Dendritic cell treated with granulocyte-macrophage colony-stimulating factor and Interleukin-4, amounts not matched to agents 40 ng/mL and 50 ng/mL, for 4 days (primary cell): ENCODE measurements around the gene GPN2.
A peak's percentile ranks its signal among the peaks of the same experiment; 100 is the strongest.
"Not testable (repeated sequence)": the region's sequence is repeated elsewhere in the genome, so short reads cannot be mapped to it uniquely, and the experiment has no call there.

Experiments used
- H3K27ac Mint-ChIP-seq: one replicate; pipeline ENCODE4 v1.8.0; 2022; ENCODE audit warnings: mild to moderate bottlenecking, mixed read lengths
- H3K27me3 Mint-ChIP-seq: one replicate; pipeline ENCODE4 v1.8.0; 2022; ENCODE audit warnings: mild to moderate bottlenecking, mixed read lengths
- H3K36me3 Mint-ChIP-seq: one replicate; pipeline ENCODE4 v1.8.0; 2022; ENCODE audit warnings: low read depth, mixed read lengths
- H3K4me1 Mint-ChIP-seq: one replicate; pipeline ENCODE4 v1.8.0; 2022; ENCODE audit warnings: low read depth, mixed read lengths
- H3K4me3 Mint-ChIP-seq: one replicate; pipeline ENCODE4 v1.8.0; 2022; ENCODE audit warnings: mild to moderate bottlenecking, moderate library complexity, mixed read lengths
- H3K9me3 Mint-ChIP-seq: one replicate; pipeline ENCODE4 v1.8.0; 2022; ENCODE audit warnings: mixed read lengths
- intact Hi-C: fragments of 100-400 bp; cut with micrococcal nuclease; formaldehyde crosslinking; loops from one replicate; pipeline ENCODE4 v1.15.0; 2022

GPN2 gene

DNA sequence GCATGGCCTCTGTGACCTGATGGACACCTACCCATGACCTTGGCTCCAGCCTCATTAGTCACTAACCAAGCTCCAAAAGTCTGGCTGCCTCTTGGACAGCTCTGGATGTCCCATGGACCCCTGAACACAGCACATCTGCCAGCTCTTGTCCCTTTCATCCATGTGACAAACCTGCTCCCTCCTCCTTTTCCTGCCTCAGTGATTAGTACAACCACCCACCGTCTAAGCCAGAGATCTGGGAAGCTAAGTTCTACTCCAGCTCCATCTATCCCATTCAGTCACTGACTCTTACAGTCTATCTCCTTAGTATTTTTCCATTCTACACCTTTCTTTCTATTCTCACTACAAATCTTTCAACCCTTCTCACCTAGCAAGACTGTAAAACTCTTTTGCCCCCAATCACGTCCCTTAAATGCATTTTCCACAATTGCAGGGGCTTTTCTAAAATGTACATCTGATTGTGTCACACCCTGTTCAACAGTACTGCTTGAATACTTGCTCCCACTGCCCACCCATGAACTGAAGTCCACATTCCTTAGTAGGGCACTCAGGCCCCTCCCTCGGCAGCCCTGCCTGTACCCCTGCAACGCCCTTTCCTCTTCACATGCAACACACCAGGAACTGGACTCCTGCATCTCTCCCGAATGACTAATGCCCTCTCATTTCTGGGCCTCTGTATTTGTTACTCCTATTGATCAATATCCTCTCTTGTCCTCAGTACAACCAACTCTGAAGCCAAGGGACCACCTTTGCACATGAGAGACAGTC is 7.2 kb downstream of the GPN2 start:
- Mint-ChIP-seq H3K27ac (no peak overlapping the region), H3K36me3 (peaks cover 94% of the 10 kb centered on the region), H3K9me3 (no peaks in the 10 kb centered on the region), H3K4me3 (no peak overlapping the region), H3K4me1 (peaks cover under 1% of the 10 kb centered on the region), H3K27me3 (no peaks in the 10 kb centered on the region)
- intact Hi-C loops = no loop called here

DNA sequence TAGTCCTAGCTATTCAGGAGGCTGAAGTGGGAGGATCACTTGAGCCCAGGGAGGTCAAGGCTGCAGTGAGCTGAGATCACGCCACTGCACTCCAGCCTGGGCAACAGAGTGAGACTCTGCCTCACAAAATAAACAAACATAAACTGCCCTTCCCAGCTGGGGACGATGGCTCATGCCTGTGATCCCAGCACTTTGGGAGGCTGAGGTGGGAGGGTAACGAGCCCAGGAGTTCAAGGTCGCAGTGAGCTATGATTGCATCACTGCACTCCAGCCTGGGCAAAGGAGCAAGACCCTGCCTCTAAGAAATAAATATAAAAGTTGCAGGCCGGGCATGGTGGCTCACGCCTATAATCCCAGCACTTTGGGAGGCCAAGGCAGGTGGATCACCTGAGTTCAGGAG is 8.5 kb downstream of the GPN2 start:
- H3K27me3 Mint-ChIP-seq, H3K9me3 Mint-ChIP-seq, H3K4me3 Mint-ChIP-seq, H3K27ac Mint-ChIP-seq, H3K4me1 Mint-ChIP-seq, intact Hi-C loops: not testable (repeated sequence)
- peaks cover 92% of the 10 kb centered on the region for H3K36me3 Mint-ChIP-seq

DNA sequence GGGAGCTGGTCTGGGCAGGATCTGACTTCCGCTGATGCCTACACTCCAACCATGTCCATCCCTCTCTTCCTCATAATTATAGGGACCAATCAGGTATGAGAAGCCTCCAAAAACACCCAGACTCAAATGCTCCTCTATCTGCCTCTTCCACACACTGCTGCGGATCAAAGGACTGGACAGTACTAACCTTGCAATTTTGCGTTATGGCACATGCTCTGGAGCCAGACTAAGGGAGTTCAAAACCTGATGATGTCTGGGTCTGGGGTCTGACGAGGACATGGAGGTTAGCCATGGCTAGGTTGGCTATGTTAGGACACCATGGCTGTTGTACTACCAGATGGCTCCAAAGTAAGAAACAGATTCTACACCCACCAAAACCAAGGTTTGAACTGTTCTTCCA is 10.3 kb downstream of the GPN2 start:
- H3K27ac Mint-ChIP-seq = no peak overlapping the region
- peaks cover 88% of the 10 kb centered on the region for H3K36me3 Mint-ChIP-seq
- intact Hi-C loops = loop anchor here (5.0 kb wide), 1 partner anchor 67 kb away; no protein-coding TSS in a partner anchor
- no peaks in the 10 kb centered on the region for H3K27me3 Mint-ChIP-seq
- H3K4me3 Mint-ChIP-seq = no peak overlapping the region
- H3K4me1 Mint-ChIP-seq = no peaks in the 10 kb centered on the region
- no peaks in the 10 kb centered on the region for H3K9me3 Mint-ChIP-seq

DNA sequence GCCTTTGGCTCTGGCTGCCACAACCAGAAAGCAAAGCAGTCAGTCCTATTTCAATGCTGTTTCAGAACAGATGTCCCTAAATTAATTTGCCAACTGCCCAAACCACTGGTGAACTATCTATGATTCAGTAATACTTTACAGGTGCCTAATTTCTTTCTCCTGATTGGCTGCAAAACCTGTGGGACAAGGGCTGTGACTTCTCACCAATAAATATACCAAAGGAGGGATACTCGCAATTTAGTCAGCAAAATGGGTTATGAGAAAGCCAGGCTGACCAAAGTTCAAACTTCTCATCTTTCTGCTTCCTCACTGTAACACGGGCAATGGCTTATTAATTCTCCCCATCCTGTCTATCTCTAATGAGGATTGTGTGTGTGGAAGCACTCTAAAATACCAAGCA is 12.8 kb downstream of the GPN2 start:
- Mint-ChIP-seq H3K36me3 (peaks cover 63% of the 10 kb centered on the region), H3K4me3 (no peak overlapping the region), H3K27me3 (no peaks in the 10 kb centered on the region), H3K4me1 (no peaks in the 10 kb centered on the region), H3K27ac (no peak overlapping the region), H3K9me3 (no peaks in the 10 kb centered on the region)
- intact Hi-C loops = loop anchor here (5.0 kb wide), 1 partner anchor 65 kb away; no protein-coding TSS in a partner anchor

DNA sequence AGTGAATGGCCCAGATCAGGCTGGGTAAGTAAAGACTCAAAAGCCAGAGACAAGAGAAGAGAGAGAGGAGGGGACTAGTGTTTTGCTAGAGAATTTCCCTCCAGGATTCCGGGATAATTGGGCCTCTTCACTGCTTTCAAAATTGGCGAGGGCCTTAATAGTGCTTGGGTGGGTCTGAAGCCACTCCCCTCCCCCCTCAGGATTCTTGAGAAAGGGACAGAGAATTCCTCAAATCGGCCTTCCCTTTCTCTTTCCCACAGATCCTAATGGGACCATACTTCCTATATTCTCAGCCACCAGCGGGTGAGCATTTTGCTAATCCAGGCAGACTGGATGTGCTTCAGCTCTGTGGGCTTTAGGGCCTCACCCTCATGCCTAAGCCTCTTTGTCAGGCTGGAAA is 15.2 kb downstream of the GPN2 start:
- H3K27ac Mint-ChIP-seq = no peak overlapping the region
- intact Hi-C loops = loop anchor here (5.0 kb wide), 1 partner anchor 63 kb away; no protein-coding TSS in a partner anchor

DNA sequence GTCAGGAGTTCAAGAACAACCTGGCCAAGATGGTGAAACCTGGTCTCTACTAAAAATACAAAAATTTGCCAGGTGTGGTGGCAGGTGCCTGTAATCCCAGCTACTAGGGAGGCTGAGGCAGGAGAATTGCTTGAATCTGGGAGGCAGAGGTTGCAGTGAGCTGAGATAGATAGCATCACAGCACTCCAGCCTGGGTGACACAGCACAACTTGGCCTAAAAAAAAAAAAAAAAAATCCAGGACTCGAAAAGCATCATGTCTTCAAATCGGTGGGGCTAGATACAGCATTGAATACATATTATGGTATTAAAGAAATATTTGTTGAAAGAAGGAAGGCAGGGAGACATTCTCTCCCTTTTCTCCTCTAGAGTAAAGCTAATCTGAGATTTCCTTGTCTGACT is 17.0 kb downstream of the GPN2 start:
- not testable (repeated sequence) for H3K27ac Mint-ChIP-seq
- peaks cover 25% of the 10 kb centered on the region for H3K36me3 Mint-ChIP-seq

More for the DNA sequence above, 15.2 kb downstream of the GPN2 start:
- H3K36me3 Mint-ChIP-seq = peaks cover 40% of the 10 kb centered on the region
- H3K4me3 Mint-ChIP-seq = no peak overlapping the region
- H3K9me3 Mint-ChIP-seq = no peaks in the 10 kb centered on the region
- H3K27me3 Mint-ChIP-seq = no peaks in the 10 kb centered on the region
- no peaks in the 10 kb centered on the region for H3K4me1 Mint-ChIP-seq

DNA sequence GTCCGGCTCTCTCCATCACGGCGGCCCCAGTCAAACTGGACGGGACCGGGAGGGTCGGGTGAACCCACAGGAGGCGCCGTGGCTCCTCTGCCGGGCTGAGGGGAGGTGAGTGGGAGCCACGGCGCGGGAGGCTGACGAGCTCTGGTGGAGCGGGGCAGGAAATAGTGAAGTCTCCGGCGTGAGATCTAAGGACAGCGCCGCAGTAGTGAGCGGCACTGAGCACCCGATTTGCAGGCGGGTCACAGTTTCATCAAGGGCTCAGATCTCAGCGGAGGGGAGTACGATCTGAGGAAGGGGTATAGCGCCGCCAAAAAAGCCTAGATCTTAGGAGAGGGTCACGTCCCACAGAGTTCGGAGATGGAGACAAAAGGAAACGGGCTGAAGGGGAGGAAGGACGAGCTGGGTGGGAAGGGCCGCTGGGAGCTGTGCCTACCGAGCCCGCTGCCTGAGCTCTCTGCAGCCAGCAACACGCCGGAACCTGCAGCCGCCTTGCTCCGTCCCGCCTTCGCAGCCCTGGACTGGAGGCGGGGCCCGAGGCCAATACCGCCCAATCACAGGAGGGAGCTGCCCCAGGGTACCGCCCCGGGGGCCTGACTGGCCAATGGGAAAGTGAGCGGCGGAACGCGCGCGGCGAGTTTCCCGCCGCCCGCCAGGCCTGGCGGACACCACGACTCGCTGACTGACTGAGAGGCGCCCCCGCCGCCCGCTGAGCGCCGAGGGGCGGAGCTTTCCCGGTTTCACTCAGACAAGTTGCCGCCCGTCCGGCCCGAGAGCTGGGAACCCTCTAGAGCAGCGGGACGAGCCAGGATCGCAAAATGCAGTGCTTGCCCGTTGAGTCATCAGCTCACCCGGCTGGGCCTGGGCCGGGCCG is 25.2 kb downstream of the GPN2 start:
- intact Hi-C loops = no loop called here
- H3K9me3 Mint-ChIP-seq = no peaks in the 10 kb centered on the region
- H3K27me3 Mint-ChIP-seq = peaks cover 13% of the 10 kb centered on the region
- peak overlapping the region; percentile 85 for H3K27ac Mint-ChIP-seq
- H3K36me3 Mint-ChIP-seq = peaks cover 6% of the 10 kb centered on the region
- H3K4me1 Mint-ChIP-seq = peaks cover 24% of the 10 kb centered on the region
- peak overlapping the region; percentile 94 for H3K4me3 Mint-ChIP-seq

More for the DNA sequence above, 17.0 kb downstream of the GPN2 start:
- H3K4me1 Mint-ChIP-seq, intact Hi-C loops, H3K27me3 Mint-ChIP-seq, H3K9me3 Mint-ChIP-seq, H3K4me3 Mint-ChIP-seq: not testable (repeated sequence)

DNA sequence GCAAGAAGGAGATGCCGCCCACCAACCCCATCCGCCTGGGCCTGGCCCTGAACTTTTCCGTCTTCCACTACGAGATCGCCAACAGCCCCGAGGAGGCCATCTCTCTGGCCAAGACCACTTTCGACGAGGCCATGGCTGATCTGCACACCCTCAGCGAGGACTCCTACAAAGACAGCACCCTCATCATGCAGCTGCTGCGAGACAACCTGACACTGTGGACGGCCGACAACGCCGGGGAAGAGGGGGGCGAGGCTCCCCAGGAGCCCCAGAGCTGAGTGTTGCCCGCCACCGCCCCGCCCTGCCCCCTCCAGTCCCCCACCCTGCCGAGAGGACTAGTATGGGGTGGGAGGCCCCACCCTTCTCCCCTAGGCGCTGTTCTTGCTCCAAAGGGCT is 26.4 kb downstream of the GPN2 start:
- Mint-ChIP-seq H3K9me3 (no peaks in the 10 kb centered on the region), H3K36me3 (peaks cover 6% of the 10 kb centered on the region), H3K27me3 (peaks cover 13% of the 10 kb centered on the region), H3K4me1 (peaks cover 24% of the 10 kb centered on the region), H3K27ac (peak overlapping the region; percentile 85), H3K4me3 (no peak overlapping the region)
- intact Hi-C loops = no loop called here

DNA sequence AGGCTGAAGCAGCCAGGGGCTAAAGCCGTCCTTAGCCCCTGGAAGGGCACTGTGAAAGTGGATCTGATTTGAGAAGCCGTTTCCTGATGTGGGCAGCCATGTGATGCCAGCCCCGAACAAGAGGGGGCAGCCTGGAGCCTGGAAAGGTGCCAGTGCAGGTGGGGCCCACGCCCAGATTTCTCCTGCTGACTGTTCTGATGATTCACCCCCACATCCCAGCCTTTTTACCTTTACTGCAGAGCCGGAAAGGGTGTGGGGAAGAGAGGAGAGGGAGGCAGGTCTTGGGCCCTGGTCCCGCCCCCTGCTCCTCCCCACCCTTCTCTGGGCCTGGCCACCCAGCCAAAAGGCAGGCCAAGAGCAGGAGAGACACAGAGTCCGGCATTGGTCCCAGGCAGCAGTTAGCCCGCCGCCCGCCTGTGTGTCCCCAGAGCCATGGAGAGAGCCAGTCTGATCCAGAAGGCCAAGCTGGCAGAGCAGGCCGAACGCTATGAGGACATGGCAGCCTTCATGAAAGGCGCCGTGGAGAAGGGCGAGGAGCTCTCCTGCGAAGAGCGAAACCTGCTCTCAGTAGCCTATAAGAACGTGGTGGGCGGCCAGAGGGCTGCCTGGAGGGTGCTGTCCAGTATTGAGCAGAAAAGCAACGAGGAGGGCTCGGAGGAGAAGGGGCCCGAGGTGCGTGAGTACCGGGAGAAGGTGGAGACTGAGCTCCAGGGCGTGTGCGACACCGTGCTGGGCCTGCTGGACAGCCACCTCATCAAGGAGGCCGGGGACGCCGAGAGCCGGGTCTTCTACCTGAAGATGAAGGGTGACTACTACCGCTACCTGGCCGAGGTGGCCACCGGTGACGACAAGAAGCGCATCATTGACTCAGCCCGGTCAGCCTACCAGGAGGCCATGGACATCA is 27.1 kb downstream of the GPN2 start, which contains the start of gene SFN:
Gene SFN (plus strand): TSS at position 369 of the 904 bp plus-strand sequence. CDS start 64 bp downstream, at position 433.
- Mint-ChIP-seq H3K4me3 (no peak within 1 kb of the TSS), H3K36me3 (peaks cover 9% of the 10 kb centered on the region), H3K9me3 (no peaks in the 10 kb centered on the region), H3K27ac (peak within 1 kb of the TSS; percentile 85), H3K27me3 (peaks cover 13% of the 10 kb centered on the region), H3K4me1 (peaks cover 24% of the 10 kb centered on the region)
- intact Hi-C loops = no loop called here

DNA sequence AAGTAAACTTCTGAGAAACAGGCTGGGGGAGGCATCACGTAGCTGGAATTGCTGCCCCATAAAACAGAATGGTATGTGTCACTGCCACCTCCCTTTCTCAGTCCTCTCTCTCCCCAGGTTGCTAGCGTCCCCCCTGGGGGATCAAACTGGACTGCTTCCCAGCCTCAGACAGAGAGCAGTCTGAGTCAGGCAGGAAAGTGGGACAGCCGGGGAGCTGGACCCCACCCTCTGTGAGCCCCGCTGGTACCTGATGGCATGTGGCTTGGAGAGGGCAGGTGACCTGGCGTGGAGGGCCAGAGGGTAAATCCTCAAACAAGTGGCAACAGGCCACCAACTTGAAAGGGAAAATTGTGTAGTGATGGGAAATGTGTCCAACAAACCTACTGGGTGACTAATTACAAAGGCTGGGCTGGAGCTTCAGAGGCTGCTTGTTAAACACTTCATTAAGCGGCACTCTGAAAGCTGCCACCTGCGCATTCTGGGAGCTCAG is 28.1 kb downstream of the GPN2 start:
- Mint-ChIP-seq H3K4me1 (peaks cover 24% of the 10 kb centered on the region), H3K9me3 (no peaks in the 10 kb centered on the region), H3K27me3 (peaks cover 13% of the 10 kb centered on the region), H3K36me3 (peaks cover 20% of the 10 kb centered on the region), H3K27ac (no peak overlapping the region), H3K4me3 (no peak overlapping the region)
- intact Hi-C loops = no loop called here

DNA sequence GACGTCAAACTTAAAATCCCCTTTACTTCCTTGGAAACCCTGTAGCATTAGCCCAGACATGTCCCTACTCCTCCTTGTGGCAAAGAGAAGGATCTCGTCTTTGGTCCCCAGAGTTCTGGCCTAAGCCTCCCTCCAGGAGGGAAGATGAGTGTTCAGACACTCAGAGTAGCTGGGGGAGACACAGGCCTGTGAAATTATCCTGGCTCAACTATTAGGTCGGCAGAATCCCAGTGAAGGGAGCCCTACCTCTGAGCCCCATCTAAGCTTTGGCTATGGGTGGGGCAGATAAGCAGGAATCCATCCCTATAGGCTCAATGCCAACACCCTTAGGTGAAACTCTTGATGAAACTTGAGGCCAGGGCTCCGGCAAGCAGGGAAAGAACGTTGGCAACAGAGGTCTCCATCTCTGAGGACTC is 28.8 kb downstream of the GPN2 start:
- H3K27ac Mint-ChIP-seq = no peak overlapping the region
- H3K4me1 Mint-ChIP-seq = peaks cover 24% of the 10 kb centered on the region
- H3K36me3 Mint-ChIP-seq = peaks cover 27% of the 10 kb centered on the region
- intact Hi-C loops = no loop called here
- H3K27me3 Mint-ChIP-seq = peaks cover 13% of the 10 kb centered on the region
- H3K9me3 Mint-ChIP-seq = no peaks in the 10 kb centered on the region
- H3K4me3 Mint-ChIP-seq = no peak overlapping the region

DNA sequence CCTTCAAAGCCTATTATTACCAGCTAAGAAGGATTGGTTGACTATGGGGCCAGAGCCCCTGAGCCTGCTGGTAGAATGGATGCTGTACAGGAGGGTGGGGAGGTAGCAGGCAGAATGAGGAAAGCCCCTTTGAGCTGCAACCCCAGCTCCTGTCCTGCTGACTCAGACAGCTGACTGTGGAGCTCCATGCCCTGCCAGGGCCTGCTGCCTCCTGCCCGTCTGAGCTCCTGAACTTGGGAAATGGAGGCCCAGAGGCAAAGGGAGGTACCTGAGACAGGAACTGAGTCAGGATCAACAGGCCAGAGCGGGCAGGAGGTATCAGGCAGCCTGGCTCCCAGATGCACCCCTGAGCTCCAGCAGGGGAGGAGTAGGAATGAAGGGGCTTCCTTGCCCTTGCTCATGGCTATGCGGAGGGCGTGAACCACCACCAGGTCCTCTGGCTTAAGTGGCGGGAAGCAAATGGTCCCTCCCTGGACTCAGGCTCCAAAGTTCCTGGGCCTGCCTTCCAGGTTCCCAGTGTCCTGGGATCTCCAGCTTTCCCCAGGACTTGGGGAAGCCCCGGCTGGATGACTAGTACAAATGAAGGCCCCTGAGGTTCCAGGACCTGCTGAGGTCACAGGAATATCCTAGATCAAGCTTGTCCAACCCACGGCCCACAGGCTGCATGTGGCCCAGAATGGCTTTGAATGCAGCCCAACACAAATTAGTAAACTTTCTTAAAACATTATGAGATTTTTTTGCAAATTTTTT is 31.0 kb downstream of the GPN2 start:
- peaks cover 11% of the 10 kb centered on the region for H3K4me1 Mint-ChIP-seq
- intact Hi-C loops = no loop called here
- H3K27me3 Mint-ChIP-seq = peaks cover 10% of the 10 kb centered on the region
- H3K27ac Mint-ChIP-seq = no peak overlapping the region
- H3K9me3 Mint-ChIP-seq = no peaks in the 10 kb centered on the region
- no peak overlapping the region for H3K4me3 Mint-ChIP-seq
- H3K36me3 Mint-ChIP-seq = peaks cover 43% of the 10 kb centered on the region

DNA sequence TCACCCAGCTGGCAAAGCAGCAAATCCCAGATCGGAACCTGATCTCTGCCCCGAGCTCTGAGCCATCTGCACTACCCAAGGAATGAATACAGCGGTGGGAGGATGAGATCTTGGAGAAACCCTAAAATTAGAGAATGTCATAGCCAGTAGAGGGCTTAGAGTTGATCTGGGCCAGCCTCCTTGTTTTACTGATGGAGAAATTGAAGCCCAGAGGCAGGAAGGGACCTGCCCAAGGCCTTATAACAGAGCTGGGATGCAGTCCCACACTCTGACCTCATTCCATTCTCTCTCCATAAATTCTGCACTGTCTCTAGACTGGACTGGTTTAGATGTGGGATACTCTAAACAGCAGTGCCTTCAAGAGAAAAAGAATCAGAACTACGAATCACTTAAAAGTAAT is 31.9 kb downstream of the GPN2 start:
- intact Hi-C loops = no loop called here
- Mint-ChIP-seq H3K27me3 (peaks cover 2% of the 10 kb centered on the region), H3K36me3 (peaks cover 52% of the 10 kb centered on the region), H3K4me3 (no peak overlapping the region), H3K27ac (no peak overlapping the region), H3K4me1 (peaks cover 2% of the 10 kb centered on the region), H3K9me3 (no peaks in the 10 kb centered on the region)
